GM21447 (cell line): Measurements from ENCODE around the gene TP53BP2.

Experiments used
- ATAC-seq: cut with Tn5 transposase; IDR thresholded peaks from one replicate; pipeline ENCODE4 v1.9.1; 2021; ENCODE audit not compliant: unreplicated experiment

Gene TP53BP2

GRCh38 chr1:223796210-223796609 is 49.5 kb downstream of the TP53BP2 start:
- no peak for ATAC-seq

DNA sequence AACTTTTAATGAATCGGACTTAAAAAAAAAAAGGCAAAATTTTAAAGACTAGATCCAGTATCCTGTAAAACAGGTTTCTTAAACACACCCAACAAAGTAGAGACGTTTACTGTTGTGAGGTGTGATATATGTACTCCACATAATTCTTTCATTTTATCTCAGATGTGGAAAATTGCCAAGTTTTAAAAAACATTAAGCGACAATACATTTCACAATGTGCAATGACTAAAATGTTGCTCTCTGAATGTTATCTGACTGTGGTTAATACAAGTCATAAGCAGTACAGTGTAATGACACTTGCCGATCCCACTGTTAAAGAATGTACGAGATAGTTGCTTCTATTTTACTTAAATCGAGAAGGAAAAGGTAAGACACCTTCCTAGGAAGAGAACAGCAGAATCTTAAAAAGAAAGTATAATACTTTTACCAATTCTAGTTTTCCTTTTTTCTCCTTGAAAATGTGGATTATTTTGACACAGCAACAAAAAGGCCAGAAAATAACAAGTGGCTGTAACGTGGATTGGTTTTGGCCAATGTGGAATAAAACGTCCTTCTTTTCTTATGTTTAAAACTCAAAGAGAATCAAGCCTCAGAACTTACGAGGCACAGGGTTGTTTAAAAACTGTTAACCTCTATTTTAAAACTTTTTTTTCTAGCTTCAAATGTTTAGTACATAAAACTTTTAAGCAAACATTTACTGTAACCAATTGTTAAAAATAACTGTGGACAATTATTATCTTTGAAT is 51.4 kb downstream of the TP53BP2 start:
- ATAC-seq: no peak

DNA sequence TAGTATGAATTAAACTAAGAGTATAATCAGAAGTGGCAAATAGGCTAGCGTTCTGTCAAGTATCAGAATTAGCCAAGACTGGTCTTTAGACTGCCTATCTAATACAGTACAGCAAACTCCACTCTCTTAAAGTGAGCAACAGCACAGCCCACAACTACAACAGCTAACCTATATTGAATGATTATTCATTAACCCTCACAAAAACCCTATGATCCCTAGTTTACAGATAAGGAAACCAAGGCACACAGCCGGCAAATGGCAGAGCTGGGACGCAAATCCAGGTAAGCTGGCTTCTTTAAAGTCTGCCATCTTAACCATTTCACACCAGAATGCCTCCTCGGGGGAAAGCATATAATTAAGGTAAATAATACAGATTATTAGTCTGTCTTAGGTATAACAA is 52.0 kb downstream of the TP53BP2 start:
- no peak for ATAC-seq

GRCh38 chr1:223792046-223792445 is 53.7 kb downstream of the TP53BP2 start:
- no peak for ATAC-seq

GRCh38 chr1:223788746-223789415 is 56.9 kb downstream of the TP53BP2 start:
- no peak for ATAC-seq

- ATAC-seq: no peak
Observed at GRCh38 chr1:223785808-223786207, 59.9 kb downstream of the TP53BP2 start.

DNA sequence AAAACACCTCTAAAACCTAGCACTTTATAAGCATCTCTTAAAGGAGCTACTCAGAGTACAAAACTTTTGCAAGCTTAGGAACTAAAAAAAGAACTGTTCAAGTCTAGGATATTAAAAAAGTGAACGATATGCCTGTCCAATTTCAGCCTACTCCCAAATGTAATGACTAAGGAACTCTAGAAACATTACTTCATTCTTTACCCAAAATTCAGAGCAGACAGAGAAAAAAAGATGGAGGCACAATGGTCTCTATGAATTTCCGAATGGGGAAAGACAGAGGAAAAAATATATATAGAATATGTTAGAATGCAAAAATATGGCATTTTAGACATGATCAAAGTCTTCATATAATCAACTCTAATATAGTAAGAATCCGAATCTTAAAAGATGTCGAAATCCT is 61.2 kb downstream of the TP53BP2 start:
- no peak for ATAC-seq

GRCh38 chr1:223783676-223784075 is 62.1 kb downstream of the TP53BP2 start:
- no peak for ATAC-seq

GRCh38 chr1:223780949-223781348 is 64.8 kb downstream of the TP53BP2 start:
- no peak for ATAC-seq

DNA sequence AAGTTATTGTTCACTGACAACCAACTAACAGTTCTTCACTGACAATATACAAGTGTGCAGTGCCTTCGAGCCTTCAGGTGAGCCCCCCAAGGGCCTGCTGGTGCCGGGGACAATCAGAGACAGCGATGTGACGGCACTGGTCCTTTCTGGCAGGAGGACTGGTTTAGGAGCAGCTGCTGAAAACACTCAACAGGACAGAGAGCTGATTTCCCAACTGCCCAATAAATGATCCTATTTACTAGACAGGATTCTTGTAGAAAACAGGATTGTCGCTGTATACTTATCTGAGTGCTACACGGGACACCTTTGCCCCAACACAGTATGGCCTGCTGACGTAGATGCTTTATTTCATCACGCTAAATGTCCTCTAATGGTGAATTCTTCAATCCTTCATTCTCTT is 65.4 kb downstream of the TP53BP2 start:
- ATAC-seq: no peak

GRCh38 chr1:223776826-223777454 is 68.8 kb downstream of the TP53BP2 start:
- no peak for ATAC-seq

DNA sequence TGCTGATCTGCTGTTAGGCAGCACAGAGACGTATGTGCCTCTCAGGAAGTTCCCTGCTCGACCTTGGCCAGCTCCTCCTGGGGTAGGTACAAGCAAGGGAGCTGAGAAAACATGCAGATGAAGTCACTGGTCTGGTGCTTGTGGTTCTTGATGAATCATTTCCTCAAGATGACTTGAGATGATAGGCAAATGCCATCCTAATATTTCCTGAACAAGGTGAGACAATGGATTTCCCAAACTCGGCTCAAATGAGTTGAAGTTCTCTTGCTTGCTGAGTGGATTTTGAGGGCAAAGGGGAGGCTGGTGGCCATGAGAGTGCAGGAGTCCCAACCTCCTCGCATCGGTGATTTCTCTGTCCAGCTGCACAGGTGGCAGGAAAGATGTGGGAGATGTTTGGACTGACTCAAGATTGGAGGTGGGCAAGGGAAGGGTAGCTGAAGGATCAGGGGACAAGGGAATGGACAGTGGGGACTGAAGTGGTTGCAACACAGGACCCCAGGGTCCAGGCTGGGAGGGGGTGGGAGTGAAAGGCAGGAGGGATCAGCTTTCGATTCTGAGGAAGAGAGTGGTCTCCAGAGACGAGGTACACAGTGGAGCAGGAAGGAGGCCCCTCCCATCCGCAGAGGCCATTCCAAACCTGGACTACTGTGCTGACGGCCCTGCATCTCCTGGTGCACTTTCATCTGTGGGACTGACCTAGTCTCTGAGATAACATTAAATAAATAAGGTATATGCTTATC is 69.5 kb downstream of the TP53BP2 start:
- ATAC-seq: no peak

DNA sequence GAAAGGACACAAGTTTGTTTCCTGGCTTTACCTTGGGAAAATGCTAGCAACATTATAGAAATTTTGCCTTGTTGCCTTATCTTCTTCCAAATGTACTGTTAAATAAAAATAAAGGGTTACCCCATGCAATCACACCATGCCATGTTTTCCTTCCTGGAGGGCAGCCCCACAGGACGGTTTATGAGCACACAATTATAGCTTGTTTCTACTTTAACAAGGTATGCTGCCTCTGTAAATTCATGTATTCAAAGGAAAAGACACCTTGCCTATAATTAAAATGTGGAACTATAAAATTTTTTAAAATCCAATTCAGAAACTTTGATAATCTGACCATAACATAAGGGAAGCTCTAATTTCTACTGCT is 70.1 kb downstream of the TP53BP2 start:
- ATAC-seq: no peak

GRCh38 chr1:223775054-223775453 is 70.7 kb downstream of the TP53BP2 start:
- ATAC-seq: no peak

DNA sequence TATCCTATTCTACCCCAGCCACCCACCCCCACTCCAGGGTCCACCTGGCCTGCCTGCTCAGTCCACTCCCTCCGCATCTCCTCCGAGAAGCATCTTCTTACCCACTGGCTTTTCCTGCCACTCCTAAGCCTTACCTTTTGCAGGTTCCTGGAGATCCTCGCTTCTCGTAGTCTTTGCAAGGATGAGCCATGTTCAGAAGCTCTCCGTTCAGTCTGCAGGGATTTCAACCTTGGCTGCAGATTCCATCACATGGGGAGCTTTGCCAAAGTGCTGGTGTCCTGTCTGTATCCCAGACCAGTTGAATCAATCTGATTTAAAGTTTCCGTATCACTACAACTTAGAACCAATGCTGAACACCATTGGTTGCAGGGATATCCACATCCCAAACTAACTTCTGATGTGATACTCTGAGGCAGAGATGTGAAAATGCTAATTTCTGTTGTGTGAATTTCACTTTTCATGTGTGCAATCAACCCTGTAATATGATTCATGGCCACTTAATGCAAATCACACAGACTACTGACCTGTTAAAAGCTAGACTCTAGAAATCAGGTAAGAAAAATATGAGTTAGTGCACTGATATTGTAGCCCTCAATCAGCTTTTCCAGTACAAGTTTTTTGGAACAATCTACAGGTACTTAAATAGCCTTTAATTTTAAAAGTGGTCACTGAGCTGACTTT is 71.5 kb downstream of the TP53BP2 start:
- ATAC-seq: no peak

GRCh38 chr1:223772771-223773160 is 73.0 kb downstream of the TP53BP2 start:
- ATAC-seq: no peak

DNA sequence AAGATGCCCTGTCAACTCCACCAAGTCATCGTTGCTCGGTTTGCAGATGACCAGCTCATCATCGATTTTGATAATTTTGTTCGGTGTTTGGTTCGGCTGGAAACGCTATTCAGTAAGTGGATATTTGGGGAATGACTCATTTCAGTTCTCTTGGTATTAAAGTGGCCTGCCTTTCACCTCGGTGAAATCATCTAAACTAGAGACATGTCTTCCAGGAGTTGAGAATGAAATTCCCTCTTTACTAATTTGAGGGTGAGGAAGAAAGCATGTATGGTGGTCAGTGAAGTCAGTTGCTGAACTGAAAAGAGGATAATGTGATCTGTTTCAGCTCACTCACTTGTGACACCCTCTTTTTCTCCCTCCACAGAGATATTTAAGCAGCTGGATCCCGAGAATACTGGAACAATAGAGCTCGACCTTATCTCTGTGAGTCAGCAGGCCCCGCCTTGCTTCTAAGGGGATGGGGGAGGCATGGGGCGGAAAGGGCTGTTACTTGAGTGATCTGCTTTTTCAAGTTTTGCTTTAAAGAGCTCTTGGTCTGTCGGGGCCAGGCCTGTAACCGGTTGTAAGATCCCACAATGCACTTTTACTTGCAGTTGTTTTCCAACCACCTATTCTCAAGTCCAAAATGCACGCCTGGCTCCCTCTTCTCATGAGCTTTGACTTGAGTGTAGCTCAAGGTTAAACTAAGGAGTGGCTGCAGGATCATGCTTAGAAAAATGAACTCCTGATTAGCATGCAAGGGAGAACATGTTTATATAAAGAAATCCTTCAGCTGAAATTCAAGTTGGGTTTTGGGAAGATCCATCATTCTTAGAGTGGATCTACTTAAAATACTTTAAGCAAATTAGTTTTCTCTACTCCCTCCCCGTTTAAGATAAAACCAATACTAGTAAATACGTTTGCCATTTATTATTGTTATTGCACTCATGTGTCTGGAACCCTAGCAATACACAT is 73.7 kb downstream of the TP53BP2 start:
- ATAC-seq: no peak

DNA sequence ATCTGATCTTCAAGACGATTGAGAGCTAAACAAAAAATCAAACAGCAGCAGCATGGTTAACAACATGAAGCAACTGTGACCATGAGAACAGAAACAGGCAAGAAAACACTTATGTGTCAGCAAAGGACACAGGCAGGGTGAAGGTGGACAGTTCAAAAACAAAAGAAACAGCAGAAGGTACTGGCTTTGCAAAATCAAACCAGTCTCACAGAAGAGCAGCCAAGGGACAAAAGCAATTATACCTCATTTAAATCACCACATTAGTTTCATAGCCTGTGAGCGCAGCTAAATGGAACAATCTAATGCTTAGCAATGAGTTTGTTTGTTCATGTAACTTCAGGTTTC is 74.3 kb downstream of the TP53BP2 start:
- ATAC-seq: no peak

- no peak for ATAC-seq
Observed at GRCh38 chr1:223770621-223771315, 75.0 kb downstream of the TP53BP2 start.
